ENCODE results near the gene CEACAM7. TPM values are rescaled to one million over a fixed set of nuclear protein-coding genes. Genes with fewer than 3 reads are reported as not detected.
"Not testable (repeated sequence)": the region's sequence is repeated elsewhere in the genome, so short reads cannot be mapped to it uniquely, and the experiment has no call there.

The CEACAM7 gene
- not detected for total RNA-seq

DNA sequence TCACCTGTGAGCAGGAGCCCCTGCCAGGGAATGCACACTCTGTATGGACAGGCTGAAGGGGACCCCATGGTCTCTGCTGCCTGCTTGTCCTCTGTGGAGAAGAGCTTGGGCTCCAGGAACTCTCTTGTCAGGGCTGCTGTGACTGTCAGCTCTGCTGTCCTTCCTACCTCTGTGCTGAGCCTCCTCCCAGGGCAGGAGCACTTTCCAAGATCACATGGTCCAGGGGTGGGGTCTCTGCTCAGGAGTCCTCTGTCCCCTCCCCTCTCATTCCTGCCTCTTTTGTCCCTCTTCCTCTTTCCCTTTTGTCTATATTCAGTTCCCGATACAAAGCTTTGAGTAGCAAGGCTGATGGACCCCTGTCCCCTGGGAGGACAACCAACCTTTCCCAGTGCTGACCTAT lies at the start of gene CEACAM7:
Gene CEACAM7 (minus strand): TSS at position 173 of the 400 bp plus-strand sequence. CDS start 105 bp downstream, at position 68.
- no peaks in the 10 kb centered on the region for H3K4me1 Mint-ChIP-seq (ENCODE audit: low read depth)
- intact Hi-C loops (cut with micrococcal nuclease), result no loop called here
- H3K4me3 Mint-ChIP-seq, result no peak within 1 kb of the TSS
- H3K36me3 Mint-ChIP-seq (ENCODE audit: low read depth), result no peaks in the 10 kb centered on the region
- no peak for DNase-seq
- CTCF ChIA-PET, result interaction anchor here (0.7 to 1.2 kb wide), 2 partner anchors 42 to 46 kb away, joined by 4 read pairs; no protein-coding TSS in a partner anchor
- peaks cover 17% of the 10 kb centered on the region for H3K27me3 Mint-ChIP-seq (ENCODE audit: low read depth)
- H3K27ac Mint-ChIP-seq, result no peak within 1 kb of the TSS
- H3K9me3 Mint-ChIP-seq, result peaks cover 5% of the 10 kb centered on the region

DNA sequence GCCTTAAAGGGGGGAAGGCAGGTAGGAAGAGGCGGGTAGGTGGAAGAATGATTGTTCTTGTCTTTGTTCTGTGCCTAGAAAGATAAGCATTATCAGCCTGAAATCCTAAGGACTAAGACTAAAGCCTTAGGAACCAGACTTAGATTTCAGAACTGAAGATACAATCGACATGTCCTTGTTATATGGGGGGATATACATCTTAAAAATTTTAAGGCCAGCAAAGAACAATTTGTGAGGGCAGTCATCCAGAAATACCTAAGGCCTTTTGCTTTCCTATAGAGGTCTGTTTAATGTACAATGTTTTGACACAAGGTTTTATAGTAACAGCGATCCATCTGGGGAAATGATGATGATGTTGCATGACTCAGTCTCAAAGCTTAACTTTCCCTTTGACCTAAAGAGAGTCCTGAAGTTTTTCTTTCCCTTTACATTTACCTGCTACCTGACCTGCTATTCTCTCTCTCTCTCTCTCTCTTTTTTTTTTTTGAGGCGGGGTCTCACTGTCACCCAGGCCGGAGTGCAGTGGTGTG lies 47.1 kb upstream of the CEACAM7 start:
- no peaks in the 10 kb centered on the region for H3K9me3 Mint-ChIP-seq
- no peak overlapping the region for H3K27ac Mint-ChIP-seq
- no peak overlapping the region for H3K4me3 Mint-ChIP-seq
- peaks cover 29% of the 10 kb centered on the region for H3K27me3 Mint-ChIP-seq (ENCODE audit: low read depth)
- H3K4me1 Mint-ChIP-seq (ENCODE audit: low read depth), result peaks cover 9% of the 10 kb centered on the region
- CTCF ChIA-PET, result interaction anchor here (1.0 to 2.2 kb wide), 2 partner anchors 28 to 138 kb away, joined by 3 to 10 read pairs; no protein-coding TSS in a partner anchor
- intact Hi-C loops (cut with micrococcal nuclease), result no loop called here
- DNase-seq, result no peak
- H3K36me3 Mint-ChIP-seq (ENCODE audit: low read depth), result no peaks in the 10 kb centered on the region

DNA sequence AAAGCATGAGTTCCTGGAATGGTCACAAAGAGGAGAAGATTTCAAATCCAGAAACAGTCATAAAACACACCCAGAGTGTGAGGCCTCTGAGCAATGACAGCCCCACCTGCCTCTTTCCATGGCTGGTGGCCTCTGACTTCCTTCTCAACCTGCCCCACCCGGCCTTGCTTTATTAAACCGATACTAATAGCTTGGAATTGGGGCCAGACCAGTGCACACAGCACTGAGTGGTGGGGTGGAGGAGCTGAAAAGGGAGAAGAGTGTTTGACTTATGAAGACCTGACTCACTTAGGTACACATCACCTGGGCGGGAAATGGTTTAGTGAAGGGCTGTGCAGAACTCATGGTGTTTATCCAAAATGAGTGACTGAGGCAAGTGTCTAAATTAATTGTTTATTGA lies 46.5 kb upstream of the CEACAM7 start:
- H3K4me1 Mint-ChIP-seq (ENCODE audit: low read depth), result peaks cover 6% of the 10 kb centered on the region
- no peaks in the 10 kb centered on the region for H3K9me3 Mint-ChIP-seq
- no peak overlapping the region for H3K4me3 Mint-ChIP-seq
- no peak overlapping the region for H3K27ac Mint-ChIP-seq
- DNase-seq, result no peak
- CTCF ChIA-PET, result interaction anchor here (1.0 to 2.2 kb wide), 3 partner anchors 19 to 137 kb away, joined by 3 to 10 read pairs (median 4); no protein-coding TSS in a partner anchor
- intact Hi-C loops (cut with micrococcal nuclease), result no loop called here
- H3K36me3 Mint-ChIP-seq (ENCODE audit: low read depth), result no peaks in the 10 kb centered on the region
- peaks cover 27% of the 10 kb centered on the region for H3K27me3 Mint-ChIP-seq (ENCODE audit: low read depth)

GRCh38 chr19:41734156-41734555 lies 46.1 kb upstream of the CEACAM7 start:
- intact Hi-C loops (cut with micrococcal nuclease), result no loop called here
- Mint-ChIP-seq H3K9me3 (no peaks in the 10 kb centered on the region), H3K4me1 (ENCODE audit: low read depth) (peaks cover 6% of the 10 kb centered on the region), H3K27ac (no peak overlapping the region), H3K27me3 (ENCODE audit: low read depth) (peaks cover 27% of the 10 kb centered on the region), H3K36me3 (ENCODE audit: low read depth) (no peaks in the 10 kb centered on the region), H3K4me3 (no peak overlapping the region)
- CTCF ChIA-PET, result interaction anchor here (1.0 to 2.2 kb wide), 3 partner anchors 19 to 137 kb away, joined by 3 to 10 read pairs (median 4); no protein-coding TSS in a partner anchor
- no peak for DNase-seq

- no peaks in the 10 kb centered on the region for H3K36me3 Mint-ChIP-seq (ENCODE audit: low read depth)
- intact Hi-C loops (cut with micrococcal nuclease), result no loop called here
- no peak overlapping the region for H3K27ac Mint-ChIP-seq
- H3K9me3 Mint-ChIP-seq, result no peaks in the 10 kb centered on the region
- CTCF ChIA-PET, result interaction anchor here (0.6 to 0.9 kb wide), 2 partner anchors 19 to 68 kb away, joined by 3 read pairs; no protein-coding TSS in a partner anchor
- no peak overlapping the region for H3K4me3 Mint-ChIP-seq
- peaks cover 23% of the 10 kb centered on the region for H3K27me3 Mint-ChIP-seq (ENCODE audit: low read depth)
- DNase-seq, result no peak
- H3K4me1 Mint-ChIP-seq (ENCODE audit: low read depth), result no peaks in the 10 kb centered on the region
These were observed 38.4 kb upstream of the CEACAM7 start for GRCh38 chr19:41726493-41726892.

DNA sequence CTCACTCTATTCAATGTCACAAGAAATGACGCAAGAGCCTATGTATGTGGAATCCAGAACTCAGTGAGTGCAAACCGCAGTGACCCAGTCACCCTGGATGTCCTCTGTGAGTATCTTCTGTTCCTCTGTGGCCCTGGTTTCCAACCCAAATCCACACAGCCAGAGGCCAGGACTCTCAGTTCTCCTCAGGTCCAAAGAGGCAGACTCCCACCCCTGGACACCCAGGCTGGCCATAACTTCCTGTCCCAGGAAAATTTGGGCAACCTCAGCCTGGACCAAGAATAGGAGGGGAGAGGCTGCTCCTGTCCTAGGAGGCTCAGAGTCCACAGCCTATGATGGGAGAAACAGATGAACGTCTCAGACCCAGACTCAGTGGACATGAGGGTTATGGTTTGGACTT lies 32.0 kb upstream of the CEACAM7 start:
- no peak for DNase-seq
- H3K27ac Mint-ChIP-seq, result no peak overlapping the region
- H3K36me3 Mint-ChIP-seq (ENCODE audit: low read depth), result no peaks in the 10 kb centered on the region
- no peaks in the 10 kb centered on the region for H3K9me3 Mint-ChIP-seq
- CTCF ChIA-PET, result no interaction called here
- H3K27me3 Mint-ChIP-seq (ENCODE audit: low read depth), result peaks cover 23% of the 10 kb centered on the region
- no peak overlapping the region for H3K4me3 Mint-ChIP-seq
- intact Hi-C loops (cut with micrococcal nuclease), result no loop called here
- H3K4me1 Mint-ChIP-seq (ENCODE audit: low read depth), result no peaks in the 10 kb centered on the region

DNA sequence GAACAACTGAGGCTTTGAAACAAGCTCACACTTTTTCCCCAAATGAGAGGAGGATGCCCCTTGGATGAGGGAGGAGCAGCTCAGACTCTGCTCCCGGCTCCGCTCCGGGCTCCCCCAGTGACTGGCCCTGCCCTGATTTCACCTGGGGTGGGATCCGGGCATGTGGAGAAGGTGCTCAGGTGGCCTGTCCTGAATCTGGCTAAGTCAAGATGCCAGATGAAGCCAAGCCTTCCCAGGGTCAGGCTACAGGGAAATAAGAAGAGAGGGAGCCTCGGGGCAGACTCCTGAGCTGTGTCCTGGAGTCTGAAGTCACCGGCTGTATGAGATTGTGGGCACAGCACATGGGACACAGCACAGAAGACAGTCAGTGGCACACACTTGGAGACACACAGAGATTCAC lies 30.7 kb upstream of the CEACAM7 start:
- intact Hi-C loops (cut with micrococcal nuclease), result no loop called here
- no peak for DNase-seq
- H3K4me1 Mint-ChIP-seq (ENCODE audit: low read depth), result no peaks in the 10 kb centered on the region
- no peaks in the 10 kb centered on the region for H3K36me3 Mint-ChIP-seq (ENCODE audit: low read depth)
- H3K27ac Mint-ChIP-seq, result no peak overlapping the region
- peaks cover 21% of the 10 kb centered on the region for H3K27me3 Mint-ChIP-seq (ENCODE audit: low read depth)
- no peaks in the 10 kb centered on the region for H3K9me3 Mint-ChIP-seq
- H3K4me3 Mint-ChIP-seq, result no peak overlapping the region
- CTCF ChIA-PET, result interaction anchor here (0.9 to 3.9 kb wide), 3 partner anchors 12 to 72 kb away, joined by 3 to 21 read pairs (median 9); no protein-coding TSS in a partner anchor

GRCh38 chr19:41714598-41714997 lies 26.5 kb upstream of the CEACAM7 start:
- Mint-ChIP-seq H3K27ac (no peak overlapping the region), H3K4me3 (no peak overlapping the region), H3K4me1 (ENCODE audit: low read depth) (no peaks in the 10 kb centered on the region), H3K36me3 (ENCODE audit: low read depth) (no peaks in the 10 kb centered on the region), H3K27me3 (ENCODE audit: low read depth) (peaks cover 15% of the 10 kb centered on the region), H3K9me3 (no peaks in the 10 kb centered on the region)
- CTCF ChIA-PET, result no interaction called here
- no peak for DNase-seq
- intact Hi-C loops (cut with micrococcal nuclease), result loop anchor here (1.0 kb wide), 1 partner anchor 15 kb away; no protein-coding TSS in a partner anchor

- no peaks in the 10 kb centered on the region for H3K9me3 Mint-ChIP-seq
- H3K27me3 Mint-ChIP-seq (ENCODE audit: low read depth), result peaks cover 20% of the 10 kb centered on the region
- H3K4me1 Mint-ChIP-seq (ENCODE audit: low read depth), result peaks cover 2% of the 10 kb centered on the region
- CTCF ChIA-PET, result no interaction called here
- H3K27ac Mint-ChIP-seq, result no peak overlapping the region
- no peak overlapping the region for H3K4me3 Mint-ChIP-seq
- no peak for DNase-seq
- intact Hi-C loops (cut with micrococcal nuclease), result no loop called here
- no peaks in the 10 kb centered on the region for H3K36me3 Mint-ChIP-seq (ENCODE audit: low read depth)
These were observed 23.5 kb upstream of the CEACAM7 start for GRCh38 chr19:41711376-41712261.

DNA sequence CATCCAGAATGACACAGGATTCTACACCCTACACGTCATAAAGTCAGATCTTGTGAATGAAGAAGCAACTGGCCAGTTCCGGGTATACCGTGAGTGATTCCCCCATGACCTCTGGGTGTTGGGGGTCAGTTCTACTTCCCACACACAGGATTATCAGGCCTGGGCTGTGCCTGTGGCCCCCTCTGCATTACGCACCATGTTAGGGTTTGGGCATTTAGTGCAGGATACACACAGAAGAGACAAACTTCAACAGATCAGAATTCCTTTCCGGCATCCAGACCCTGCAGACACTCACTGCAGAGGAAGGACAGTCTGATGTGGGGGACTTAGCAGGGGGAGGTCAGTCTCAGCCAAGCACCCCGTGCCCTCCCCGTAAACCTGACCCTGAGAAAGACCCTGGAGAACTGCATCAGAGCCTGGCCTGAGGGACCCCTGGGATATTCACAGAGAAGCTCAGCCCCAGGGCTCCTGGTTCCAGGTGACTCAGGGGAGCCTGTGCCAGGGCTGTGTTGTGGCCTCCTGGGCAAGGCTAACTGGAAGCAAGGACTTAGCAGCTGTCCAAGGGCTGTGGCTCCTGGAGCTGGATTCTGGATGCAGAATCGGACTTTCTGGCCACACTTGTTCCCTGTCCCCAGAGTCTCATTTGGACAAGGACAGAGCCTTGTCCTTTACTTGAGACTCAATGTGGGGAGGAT lies 22.0 kb upstream of the CEACAM7 start:
- intact Hi-C loops (cut with micrococcal nuclease), result loop anchor here (5.0 kb wide), 1 partner anchor 68 kb away; no protein-coding TSS in a partner anchor
- CTCF ChIA-PET, result interaction anchor here (0.8 to 1.0 kb wide), 2 partner anchors 36 to 43 kb away, joined by 3 to 4 read pairs; no protein-coding TSS in a partner anchor
- peaks cover 2% of the 10 kb centered on the region for H3K4me1 Mint-ChIP-seq (ENCODE audit: low read depth)
- H3K27me3 Mint-ChIP-seq (ENCODE audit: low read depth), result peaks cover 25% of the 10 kb centered on the region
- DNase-seq, result no peak
- H3K36me3 Mint-ChIP-seq (ENCODE audit: low read depth), result no peaks in the 10 kb centered on the region
- no peak overlapping the region for H3K4me3 Mint-ChIP-seq
- no peaks in the 10 kb centered on the region for H3K9me3 Mint-ChIP-seq
- no peak overlapping the region for H3K27ac Mint-ChIP-seq

DNA sequence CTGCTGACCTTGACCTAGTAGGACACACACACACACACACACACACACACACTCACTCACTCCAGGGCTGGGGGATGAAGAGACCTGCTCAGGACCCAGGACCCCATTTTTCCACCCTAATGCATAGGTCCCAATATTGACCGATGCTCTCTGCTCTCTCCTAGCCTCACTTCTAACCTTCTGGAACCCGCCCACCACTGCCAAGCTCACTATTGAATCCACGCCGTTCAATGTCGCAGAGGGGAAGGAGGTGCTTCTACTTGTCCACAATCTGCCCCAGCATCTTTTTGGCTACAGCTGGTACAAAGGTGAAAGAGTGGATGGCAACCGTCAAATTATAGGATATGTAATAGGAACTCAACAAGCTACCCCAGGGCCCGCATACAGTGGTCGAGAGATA lies 21.4 kb upstream of the CEACAM7 start:
- H3K9me3 Mint-ChIP-seq; DNase-seq; CTCF ChIA-PET; H3K4me3 Mint-ChIP-seq; H3K4me1 Mint-ChIP-seq (ENCODE audit: low read depth); H3K27ac Mint-ChIP-seq; H3K36me3 Mint-ChIP-seq (ENCODE audit: low read depth): not testable (repeated sequence)
- H3K27me3 Mint-ChIP-seq (ENCODE audit: low read depth), result peaks cover 29% of the 10 kb centered on the region
- intact Hi-C loops (cut with micrococcal nuclease), result loop anchor here (5.0 kb wide), 1 partner anchor 67 kb away; no protein-coding TSS in a partner anchor

DNA sequence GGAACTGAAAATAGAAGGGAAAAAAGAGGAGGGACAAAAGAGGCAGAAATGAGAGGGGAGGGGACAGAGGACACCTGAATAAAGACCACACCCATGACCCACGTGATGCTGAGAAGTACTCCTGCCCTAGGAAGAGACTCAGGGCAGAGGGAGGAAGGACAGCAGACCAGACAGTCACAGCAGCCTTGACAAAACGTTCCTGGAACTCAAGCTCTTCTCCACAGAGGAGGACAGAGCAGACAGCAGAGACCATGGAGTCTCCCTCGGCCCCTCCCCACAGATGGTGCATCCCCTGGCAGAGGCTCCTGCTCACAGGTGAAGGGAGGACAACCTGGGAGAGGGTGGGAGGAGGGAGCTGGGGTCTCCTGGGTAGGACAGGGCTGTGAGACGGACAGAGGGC lies 20.4 kb upstream of the CEACAM7 start, which contains the start of gene CEACAM5:
Gene CEACAM5 (plus strand): TSS at position 146 of the 400 bp plus-strand sequence. CDS start 106 bp downstream, at position 252.
- CTCF ChIA-PET, result interaction anchor here (3.5 kb wide), 1 partner anchor 38 kb away, joined by 58 read pairs; no protein-coding TSS in a partner anchor
- no peaks in the 10 kb centered on the region for H3K36me3 Mint-ChIP-seq (ENCODE audit: low read depth)
- no peak within 1 kb of the TSS for H3K4me3 Mint-ChIP-seq
- peaks cover 27% of the 10 kb centered on the region for H3K27me3 Mint-ChIP-seq (ENCODE audit: low read depth)
- H3K4me1 Mint-ChIP-seq (ENCODE audit: low read depth), result peaks cover 2% of the 10 kb centered on the region
- H3K27ac Mint-ChIP-seq, result no peak within 1 kb of the TSS
- intact Hi-C loops (cut with micrococcal nuclease), result loop anchor here (5.0 kb wide), 1 partner anchor 66 kb away; no protein-coding TSS in a partner anchor
- H3K9me3 Mint-ChIP-seq, result no peaks in the 10 kb centered on the region
- DNase-seq, result no peak

Measured in activated naive CD4-positive, alpha-beta T cell treated with anti-CD3 and anti-CD28 coated beads for 36 hours (primary cell).